ENCODE results near the gene TMEM11. TPM values are rescaled to one million over a fixed set of nuclear protein-coding genes. Genes with fewer than 3 reads are reported as not detected.
"Not testable (repeated sequence)": the region's sequence is repeated elsewhere in the genome, so short reads cannot be mapped to it uniquely, and the experiment has no call there.

The TMEM11 gene
- polyA plus RNA-seq, 3 donors = 21.2 to 24.9 (median 21.9) TPM

GRCh38 chr17:21212826-21213637 is 929 bp downstream of the TMEM11 start:
- no peak for DNase-seq (ENCODE audit: low read depth in 3 of 3, low spot score in 2 of 3)

GRCh38 chr17:21211825-21212479 is 2.0 kb downstream of the TMEM11 start:
- DNase-seq (ENCODE audit: low read depth in 3 of 3, low spot score in 2 of 3) = no peak

GRCh38 chr17:21210411-21211076 is 3.4 kb downstream of the TMEM11 start:
- no peak for DNase-seq (ENCODE audit: low read depth in 3 of 3, low spot score in 2 of 3)

- DNase-seq (ENCODE audit: low read depth in 3 of 3, low spot score in 2 of 3) = no peak
Measured at GRCh38 chr17:21209511-21210175, 4.3 kb downstream of the TMEM11 start.

- DNase-seq (ENCODE audit: low read depth in 3 of 3, low spot score in 2 of 3) = no peak
Measured at GRCh38 chr17:21208352-21208751, 5.6 kb downstream of the TMEM11 start.

GRCh38 chr17:21204935-21205334 is 9.0 kb downstream of the TMEM11 start:
- DNase-seq (ENCODE audit: low read depth in 3 of 3, low spot score in 2 of 3) = no peak

- DNase-seq (ENCODE audit: low read depth in 3 of 3, low spot score in 2 of 3) = no peak
Measured at GRCh38 chr17:21202512-21202911, 11.4 kb downstream of the TMEM11 start.

GRCh38 chr17:21201874-21202273 is 12.1 kb downstream of the TMEM11 start:
- no peak for DNase-seq (ENCODE audit: low read depth in 3 of 3, low spot score in 2 of 3)

GRCh38 chr17:21201298-21201595 is 12.7 kb downstream of the TMEM11 start:
- no peak for DNase-seq (ENCODE audit: low read depth in 3 of 3, low spot score in 2 of 3)

- no peak for DNase-seq (ENCODE audit: low read depth in 3 of 3, low spot score in 2 of 3)
Measured at GRCh38 chr17:21200590-21201297, 13.2 kb downstream of the TMEM11 start.

- DNase-seq (ENCODE audit: low read depth in 3 of 3, low spot score in 2 of 3) = no peak
Measured at GRCh38 chr17:21199856-21200255, 14.1 kb downstream of the TMEM11 start.

GRCh38 chr17:21199311-21199710 is 14.7 kb downstream of the TMEM11 start:
- no peak for DNase-seq (ENCODE audit: low read depth in 3 of 3, low spot score in 2 of 3)

GRCh38 chr17:21198411-21198810 is 15.6 kb downstream of the TMEM11 start:
- no peak for DNase-seq (ENCODE audit: low read depth in 3 of 3, low spot score in 2 of 3)

- DNase-seq (ENCODE audit: low read depth in 3 of 3, low spot score in 2 of 3) = no peak
Measured at GRCh38 chr17:21196126-21196525, 17.8 kb downstream of the TMEM11 start.

GRCh38 chr17:21194703-21195102 is 19.3 kb downstream of the TMEM11 start:
- DNase-seq (ENCODE audit: low read depth in 3 of 3, low spot score in 2 of 3) = no peak

GRCh38 chr17:21194226-21194625 is 19.7 kb downstream of the TMEM11 start:
- no peak for DNase-seq (ENCODE audit: low read depth in 3 of 3, low spot score in 2 of 3)

- DNase-seq (ENCODE audit: low read depth in 3 of 3, low spot score in 2 of 3) = no peak
Measured at GRCh38 chr17:21193031-21193430, 20.9 kb downstream of the TMEM11 start.

GRCh38 chr17:21192414-21192813 is 21.5 kb downstream of the TMEM11 start:
- not testable (repeated sequence) for DNase-seq (ENCODE audit: low read depth in 3 of 3, low spot score in 2 of 3)

GRCh38 chr17:21191698-21192097 is 22.3 kb downstream of the TMEM11 start:
- DNase-seq (ENCODE audit: low read depth in 3 of 3, low spot score in 2 of 3) = no peak

GRCh38 chr17:21190078-21190477 is 23.9 kb downstream of the TMEM11 start:
- no peak for DNase-seq (ENCODE audit: low read depth in 3 of 3, low spot score in 2 of 3)

- no peak for DNase-seq (ENCODE audit: low read depth in 3 of 3, low spot score in 2 of 3)
Measured at GRCh38 chr17:21189361-21189760, 24.6 kb downstream of the TMEM11 start.

Measured in right renal cortex interstitium (tissue), 3 donors.